ENCODE measurements around the gene PTGFRN.
"Not testable (repeated sequence)": the region's sequence is repeated elsewhere in the genome, so short reads cannot be mapped to it uniquely, and the experiment has no call there.

PTGFRN gene

GRCh38 chr1:116972674-116973030 lies 62.9 kb downstream of the PTGFRN start:
- DNase-seq (ENCODE audit: low read depth), result no peak

GRCh38 chr1:116980309-116980708 lies 70.6 kb downstream of the PTGFRN start:
- DNase-seq (ENCODE audit: low read depth), result not testable (repeated sequence)

GRCh38 chr1:116981521-116982037 lies 71.9 kb downstream of the PTGFRN start:
- no peak for DNase-seq (ENCODE audit: low read depth)

GRCh38 chr1:116982319-116983004 lies 72.7 kb downstream of the PTGFRN start:
- no peak for DNase-seq (ENCODE audit: low read depth)

GRCh38 chr1:116983112-116983511 lies 73.4 kb downstream of the PTGFRN start:
- DNase-seq (ENCODE audit: low read depth), result no peak

GRCh38 chr1:116983678-116984077 lies 74.0 kb downstream of the PTGFRN start:
- DNase-seq (ENCODE audit: low read depth), result no peak

- DNase-seq (ENCODE audit: low read depth), result no peak
Measured at GRCh38 chr1:116984406-116985160, 74.9 kb downstream of the PTGFRN start.

GRCh38 chr1:116986421-116987255 lies 76.9 kb downstream of the PTGFRN start:
- peak; percentile 33 for DNase-seq (ENCODE audit: low read depth)

- DNase-seq (ENCODE audit: low read depth), result peak; percentile 62
Measured at GRCh38 chr1:116987256-116987555, 77.5 kb downstream of the PTGFRN start.

- no peak for DNase-seq (ENCODE audit: low read depth)
Measured at GRCh38 chr1:116988248-116988647, 78.5 kb downstream of the PTGFRN start.

- no peak for DNase-seq (ENCODE audit: low read depth)
Measured at GRCh38 chr1:116988908-116989307, 79.2 kb downstream of the PTGFRN start.

- DNase-seq (ENCODE audit: low read depth), result no peak
Measured at GRCh38 chr1:116989835-116990234, 80.1 kb downstream of the PTGFRN start.

- no peak for DNase-seq (ENCODE audit: low read depth)
Measured at GRCh38 chr1:116990612-116991151, 81.0 kb downstream of the PTGFRN start.

GRCh38 chr1:116991171-116991845 lies 81.6 kb downstream of the PTGFRN start:
- DNase-seq (ENCODE audit: low read depth), result no peak

GRCh38 chr1:116991918-116992317 lies 82.2 kb downstream of the PTGFRN start:
- no peak for DNase-seq (ENCODE audit: low read depth)

- no peak for DNase-seq (ENCODE audit: low read depth)
Measured at GRCh38 chr1:116993286-116993685, 83.6 kb downstream of the PTGFRN start.

- DNase-seq (ENCODE audit: low read depth), result no peak
Measured at GRCh38 chr1:116994411-116994810, 84.7 kb downstream of the PTGFRN start.

GRCh38 chr1:116997066-116997465 lies 87.3 kb downstream of the PTGFRN start:
- no peak for DNase-seq (ENCODE audit: low read depth)

- DNase-seq (ENCODE audit: low read depth), result no peak
Measured at GRCh38 chr1:116997636-116998035, 87.9 kb downstream of the PTGFRN start.

GRCh38 chr1:116999596-116999995 lies 89.9 kb downstream of the PTGFRN start:
- no peak for DNase-seq (ENCODE audit: low read depth)

- DNase-seq (ENCODE audit: low read depth), result no peak
Measured at GRCh38 chr1:117000142-117000541, 90.4 kb downstream of the PTGFRN start.

Measured in activated T-helper 9 cell treated with anti-CD3 and anti-CD28 coated beads, Interleukin-2, amount 50 U/mL, for 16 hours (primary cell).